Measurements from ENCODE around the gene PROSER2.

DNA sequence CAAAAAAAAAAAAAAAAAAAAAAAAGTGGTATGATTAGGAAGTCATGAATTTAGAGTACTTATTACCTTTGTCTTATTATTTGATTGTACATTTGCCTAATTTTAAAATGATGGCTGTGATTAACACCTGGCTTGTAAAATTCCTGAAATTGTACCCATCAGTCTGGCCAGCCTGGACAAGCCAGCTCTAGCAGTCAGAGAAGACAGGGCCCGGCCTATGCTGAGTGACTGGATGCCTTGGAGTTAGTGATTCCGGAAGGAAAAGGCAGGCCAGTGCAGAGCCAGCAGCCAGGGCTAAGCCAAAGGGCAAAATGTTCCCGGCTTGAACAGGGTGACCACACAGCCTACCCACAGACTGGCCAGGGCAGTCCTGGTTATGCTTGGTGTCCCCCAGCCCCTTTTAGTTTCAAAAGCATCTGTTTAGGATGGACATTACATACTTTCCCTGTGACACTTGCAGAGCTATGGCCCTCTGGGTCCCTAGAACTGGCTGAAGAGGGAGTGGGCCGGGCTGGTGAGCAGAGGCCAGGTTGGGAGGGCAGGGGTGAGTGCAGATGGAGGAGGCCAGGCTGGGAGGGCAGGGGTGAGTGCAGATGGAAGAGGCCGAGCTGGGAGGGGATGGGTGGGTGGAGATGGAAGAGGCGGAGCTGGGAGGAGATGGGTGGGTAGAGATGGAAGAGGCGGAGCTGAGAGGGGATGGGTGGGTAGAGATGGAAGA is 61.7 kb downstream of the PROSER2 start:
- TF ChIP-seq EZH2phosphoT487 (IDR thresholded peaks at IDR 0.05; ENCODE audit: insufficient read depth, low read depth) (no peak), EZH2 (IDR thresholded peaks at IDR 0.05; ENCODE audit: insufficient read depth, poor library complexity, severe bottlenecking) (no peak)

Data from GM23248 (cell line).